Osteocyte (in vitro differentiated cells): ENCODE data around the gene KCNK7. TPM values are rescaled to one million over a fixed set of nuclear protein-coding genes. Genes with fewer than 3 reads are reported as not detected.

Experiments
- DNase-seq: peaks from one replicate; pipeline ENCODE4 v3.0.0; 2021; ENCODE audit warnings: mixed read lengths; ENCODE audit not compliant: unreplicated experiment; ENCODE audit errors: extremely low spot score
- H3K27ac Mint-ChIP-seq: one replicate; pipeline ENCODE4 v1.8.0; 2021; ENCODE audit warnings: mild to moderate bottlenecking, mixed read lengths; ENCODE audit not compliant: unreplicated experiment
- H3K27me3 Mint-ChIP-seq: one replicate; pipeline ENCODE4 v1.8.0; 2021; ENCODE audit warnings: mixed read lengths; ENCODE audit not compliant: unreplicated experiment
- H3K36me3 Mint-ChIP-seq: one replicate; pipeline ENCODE4 v1.8.0; 2021; ENCODE audit warnings: mixed read lengths; ENCODE audit not compliant: unreplicated experiment
- H3K4me1 Mint-ChIP-seq: one replicate; pipeline ENCODE4 v1.8.0; 2021; ENCODE audit warnings: mixed read lengths; ENCODE audit not compliant: unreplicated experiment
- H3K4me3 Mint-ChIP-seq: one replicate; pipeline ENCODE4 v1.8.0; 2021; ENCODE audit warnings: mild to moderate bottlenecking, moderate library complexity, mixed read lengths; ENCODE audit not compliant: unreplicated experiment
- H3K9me3 Mint-ChIP-seq: one replicate; pipeline ENCODE4 v1.8.0; 2021; ENCODE audit warnings: mixed read lengths; ENCODE audit not compliant: unreplicated experiment
- CTCF ChIP-seq: fragments of 200-600 bp; sonication (generic); IDR thresholded peaks from 2 replicates; pipeline ENCODE4 v1.5.0; 2021; ENCODE audit warnings: antibody characterized with exemption, mild to moderate bottlenecking, moderate library complexity
- total RNA-seq: library from RNA; stranded (reverse); gene quantifications from 2 replicates; pipeline ENCODE4 v1.2.1, GENCODE V29; 2021

KCNK7 gene
- total RNA-seq, 1 donor from 2014 or later, result not detected

- Mint-ChIP-seq H3K9me3 (no peaks in the 10 kb centered on the region), H3K36me3 (peaks cover 2% of the 10 kb centered on the region), H3K27ac (peak overlapping the region; percentile 86), H3K4me3 (peak overlapping the region; percentile 76), H3K27me3 (no peaks in the 10 kb centered on the region), H3K4me1 (peaks cover 66% of the 10 kb centered on the region)
- DNase-seq, result peak; percentile 98
- peak; percentile 98 for TF ChIP-seq CTCF
Measured at GRCh38 chr11:65574109-65574810, 21.3 kb downstream of the KCNK7 start.

- Mint-ChIP-seq H3K9me3 (no peaks in the 10 kb centered on the region), H3K4me3 (peak overlapping the region; percentile 76), H3K27ac (peak overlapping the region; percentile 85), H3K27me3 (no peaks in the 10 kb centered on the region), H3K36me3 (peaks cover 4% of the 10 kb centered on the region), H3K4me1 (peaks cover 71% of the 10 kb centered on the region)
- DNase-seq, result peak; percentile 83
- no peak for TF ChIP-seq CTCF
Measured at GRCh38 chr11:65573391-65574079, 22.1 kb downstream of the KCNK7 start.

- Mint-ChIP-seq H3K9me3 (no peaks in the 10 kb centered on the region), H3K36me3 (peaks cover 8% of the 10 kb centered on the region), H3K27ac (peak within 1 kb of the TSS; percentile 85), H3K4me3 (peak within 1 kb of the TSS; percentile 97), H3K4me1 (peaks cover 66% of the 10 kb centered on the region), H3K27me3 (no peaks in the 10 kb centered on the region)
- peak; percentile 94 for DNase-seq
- TF ChIP-seq CTCF, result no peak
Measured at GRCh38 chr11:65572356-65573051, 23.1 kb downstream of the KCNK7 start, which contains the start of gene FAM89B. TSS of gene FAM89B (plus strand) at chr11:65572538. CDS start at chr11:65572670, 132 bp downstream.

GRCh38 chr11:65571940-65572339 lies 23.7 kb downstream of the KCNK7 start:
- Mint-ChIP-seq H3K27ac (peak overlapping the region; percentile 80), H3K9me3 (no peaks in the 10 kb centered on the region), H3K27me3 (no peaks in the 10 kb centered on the region), H3K4me1 (peaks cover 61% of the 10 kb centered on the region), H3K4me3 (peak overlapping the region; percentile 97), H3K36me3 (peaks cover 8% of the 10 kb centered on the region)
- peak; percentile 57 for TF ChIP-seq CTCF
- DNase-seq, result no peak

- Mint-ChIP-seq H3K27ac (no peak overlapping the region), H3K4me1 (peaks cover 60% of the 10 kb centered on the region), H3K9me3 (no peaks in the 10 kb centered on the region), H3K27me3 (no peaks in the 10 kb centered on the region), H3K36me3 (peaks cover 8% of the 10 kb centered on the region), H3K4me3 (peak overlapping the region; percentile 97)
- DNase-seq, result no peak
- no peak for TF ChIP-seq CTCF
Measured at GRCh38 chr11:65571420-65571819, 24.2 kb downstream of the KCNK7 start.
